ENCODE results near the gene DST. TPM values are rescaled to one million over a fixed set of nuclear protein-coding genes. Genes with fewer than 3 reads are reported as not detected.

The DST gene
- polyA plus RNA-seq, 1 of the 3 experiments (the other 2 are of a cell fraction), result 64.3 TPM

- Histone ChIP-seq H3K27me3 (ENCODE audit: insufficient read depth) (no peaks in the 10 kb centered on the region), H3K9me2 (no peaks in the 10 kb centered on the region), H3K79me2 (ENCODE audit: insufficient read depth) (peaks cover 59% of the 10 kb centered on the region), H3K4me1 (ENCODE audit: control insufficient read depth in 1 of 2, insufficient read depth in 2 of 2, low read depth in 1 of 2, low read length in 1 of 2) (peaks cover 0 to 10% of the 10 kb centered on the region in 2 experiments; a peak in 3 of 4 replicates), H3K9me3 (no peaks in the 10 kb centered on the region), H2AFZ (ENCODE audit: low read depth) (no peak overlapping the region), H3K27ac (ENCODE audit: low read depth in 2 of 2, low read length in 1 of 2) (no peak overlapping the region), H3K4me3 (ENCODE audit: low read depth in 2 of 2, low read length in 1 of 2) (no peak overlapping the region), H3F3A (replicated peaks; ENCODE audit: insufficient read depth) (peaks cover 9% of the 10 kb centered on the region), H4K20me1 (ENCODE audit: insufficient read depth) (no peaks in the 10 kb centered on the region), H3K36me3 (replicated peaks in 1 of 2; ENCODE audit: control insufficient read depth in 1 of 2, insufficient read depth in 2 of 2, low read length in 1 of 2) (peaks cover 80 to 98% of the 10 kb centered on the region in 2 experiments), H3K4me2 (no peak overlapping the region), H3K9ac (no peak overlapping the region)
- ChIA-PET POLR2A (no interaction called here), CTCF (no interaction called here)
- WGBS (ENCODE audit: low lambda C conversion rate), result 88% methylated on average over 1 of the region's 1 CpG
- no peak for DNase-seq
- no peak for TF ChIP-seq CTCF (IDR thresholded peaks at IDR 0.05)
- no peak for TF ChIP-seq TCF12 (IDR thresholded peaks at IDR 0.05)
- no peak for TF ChIP-seq RFX5 (IDR thresholded peaks at IDR 0.05; ENCODE audit: low read length)
These were observed 126.7 kb downstream of the DST start for GRCh38 chr6:56516003-56516402.

- H3K27ac ChIP-seq (ENCODE audit: low read depth in 2 of 2, low read length in 1 of 2), result no peak overlapping the region; a peak in 2 of 4 replicates
- no peak overlapping the region for H3K9ac ChIP-seq
- DNase-seq, result no peak
- H3K9me3 ChIP-seq, result no peaks in the 10 kb centered on the region
- no peaks in the 10 kb centered on the region for H3K9me2 ChIP-seq
- POLR2A ChIA-PET, result no interaction called here
- no peak overlapping the region for H3K4me2 ChIP-seq
- TF ChIP-seq REST (IDR thresholded peaks at IDR 0.05; ENCODE audit: low read depth, low read length) (peak; percentile 79; the same call in 1 of the 2 replicates), ELF1 (IDR thresholded peaks at IDR 0.05) (no peak)
- H3K27me3 ChIP-seq (ENCODE audit: insufficient read depth), result no peaks in the 10 kb centered on the region
- H3K4me3 ChIP-seq (ENCODE audit: low read depth in 2 of 2, low read length in 1 of 2), result no peak overlapping the region
- CTCF ChIA-PET, result interaction anchor here (0.6 to 1.0 kb wide), 3 partner anchors 21 to 78 kb away, joined by 3 to 5 read pairs (median 3); no protein-coding TSS in a partner anchor
- WGBS (ENCODE audit: low lambda C conversion rate), result 94% methylated on average over 7 of the region's 7 CpGs
- peaks cover 0 to 10% of the 10 kb centered on the region in 2 experiments; a peak in 3 of 4 replicates for H3K4me1 ChIP-seq (ENCODE audit: control insufficient read depth in 1 of 2, insufficient read depth in 2 of 2, low read depth in 1 of 2, low read length in 1 of 2)
- peaks cover 82 to 98% of the 10 kb centered on the region in 2 experiments for H3K36me3 ChIP-seq (replicated peaks in 1 of 2; ENCODE audit: control insufficient read depth in 1 of 2, insufficient read depth in 2 of 2, low read length in 1 of 2)
- H2AFZ ChIP-seq (ENCODE audit: low read depth), result no peak overlapping the region
- H3K79me2 ChIP-seq (ENCODE audit: insufficient read depth), result peaks cover 56% of the 10 kb centered on the region
- H3F3A ChIP-seq (replicated peaks; ENCODE audit: insufficient read depth), result peaks cover 9% of the 10 kb centered on the region
- H4K20me1 ChIP-seq (ENCODE audit: insufficient read depth), result no peaks in the 10 kb centered on the region
These were observed 127.4 kb downstream of the DST start for GRCh38 chr6:56515081-56515905.

Data from SK-N-SH (cell line).